HCT116 (cell line): ENCODE data around the gene EVI5. TPM values are rescaled to one million over a fixed set of nuclear protein-coding genes. Genes with fewer than 3 reads are reported as not detected.

Experiments
- ATAC-seq: fragments of 200-7000 bp; cut with Tn5 transposase; 2 replicates; pipeline ENCODE4 v1.9.1; 2020; ENCODE audit warnings: mild to moderate bottlenecking, moderate library complexity
- BruUV-seq: library from RNA; stranded (reverse); fragments of 400-500 nt; replicated peaks from 2 replicates; lab custom pipeline; 2021; lab: Mats Ljungman, UMichigan
- CTCF ChIA-PET: fragments of 300-600 bp; sonication (Branson Sonifier 250); formaldehyde crosslinking; loops from one replicate; lab custom pipeline; 2021; ENCODE audit warnings: antibody characterized with exemption; lab: Charles Lee
- POLR2A ChIA-PET: fragments of 300-600, 350-600 bp; sonication (Branson Sonifier 250); formaldehyde crosslinking; loops from one replicate; lab custom pipeline; 2021; ENCODE audit warnings: antibody characterized with exemption; lab: Charles Lee
- RAD21 ChIA-PET, 2 experiments: fragments of 300-600 bp; sonication (Branson Sonifier 250); formaldehyde crosslinking; loops; one replicate each; lab custom pipeline; 2023; ENCODE audit warnings: low total read pairs in 2 of 2; ENCODE audit not compliant: uncharacterized antibody in 2 of 2, unreplicated experiment in 2 of 2, low non-redundant PET in 1 of 2; lab: Charles Lee
- DNase-seq: peaks from one replicate; pipeline ENCODE4 v3.0.0-alpha.2; 2010; ENCODE audit warnings: low read depth, low spot score
- H2AFZ ChIP-seq: fragments of 200-600 bp; shearing (Covaris generic), sonication (generic); 2 replicates; pipeline ENCODE4 v1.6.1; 2017; ENCODE audit warnings: low read depth, mixed run types, mixed read lengths, antibody characterized with exemption, low read length; ENCODE audit not compliant: poor library complexity, severe bottlenecking
- H3K27ac ChIP-seq: 2 replicates; pipeline ENCODE4 v1.5.1; 2012; ENCODE audit warnings: low read depth, low read length
- H3K27me3 ChIP-seq: fragments of 200-600 bp; sonication (generic); 2 replicates; pipeline ENCODE4 v1.6.1; 2016; ENCODE audit warnings: mixed run types, low read length, mixed read lengths; ENCODE audit not compliant: insufficient read depth
- H3K36me3 ChIP-seq, 2 experiments: fragments of 200-500 bp in 1 of 2; fragments of 200-600 bp in 1 of 2; sonication (Bioruptor generic) in 1 of 2; sonication (generic) in 1 of 2; 2 replicates each; pipeline versions ENCODE4 v1.5.1 to v1.6.1; 2014 to 2016; ENCODE audit warnings: low read length in 2 of 2, inconsistent platforms in 1 of 2, mixed read lengths in 1 of 2, mixed run types in 1 of 2; ENCODE audit not compliant: insufficient read depth in 2 of 2, control insufficient read depth in 1 of 2
- H3K4me1 ChIP-seq, 2 experiments: fragments of 200-600 bp in 1 of 2; sonication (generic) in 1 of 2; 2 replicates each; pipeline versions ENCODE4 v1.5.1 to v1.6.1; 2012 to 2017; ENCODE audit warnings: low read length in 2 of 2, inconsistent platforms in 1 of 2, mild to moderate bottlenecking in 1 of 2, mixed read lengths in 1 of 2, mixed run types in 1 of 2, moderate library complexity in 1 of 2; ENCODE audit not compliant: insufficient read depth in 2 of 2, control insufficient read depth in 1 of 2
- H3K4me2 ChIP-seq: fragments of 200-600 bp; sonication (generic); 2 replicates; pipeline ENCODE4 v1.6.1; 2017; ENCODE audit warnings: mixed run types, low read length, mixed read lengths
- H3K4me3 ChIP-seq, 2 experiments: fragments of 200-600 bp in 1 of 2; sonication (generic) in 1 of 2; replicated peaks in 1 of 2; 2 replicates each; pipeline ENCODE4 v1.5.1; 2011 to 2016; ENCODE audit warnings: low read length in 2 of 2, control low read depth in 1 of 2, low read depth in 1 of 2, mild to moderate bottlenecking in 1 of 2, mixed read lengths in 1 of 2, mixed run types in 1 of 2
- H3K79me2 ChIP-seq: fragments of 200-600 bp; sonication (generic); 2 replicates; pipeline ENCODE4 v1.6.1; 2017; ENCODE audit warnings: mild to moderate bottlenecking, mixed run types, low read length, moderate library complexity, mixed read lengths; ENCODE audit not compliant: insufficient read depth
- H3K9ac ChIP-seq: fragments of 200-600 bp; sonication (generic); 2 replicates; pipeline ENCODE4 v1.6.1; 2016; ENCODE audit warnings: low read length, mixed read lengths
- H3K9me2 ChIP-seq: fragments of 200-600 bp; sonication (generic), shearing (Covaris generic); 2 replicates; pipeline ENCODE4 v1.6.1; 2017; ENCODE audit warnings: mixed run types, mild to moderate bottlenecking, moderate library complexity; ENCODE audit not compliant: insufficient read depth
- H3K9me3 ChIP-seq, 2 experiments: fragments of 200-500 bp in 1 of 2; fragments of 200-600 bp in 1 of 2; sonication (Bioruptor generic) in 1 of 2; sonication (generic) in 1 of 2; 2 replicates each; pipeline ENCODE4 v1.6.1; 2014 to 2017; ENCODE audit warnings: low read length in 2 of 2, mixed read lengths in 2 of 2, inconsistent platforms in 1 of 2, low read depth in 1 of 2, mild to moderate bottlenecking in 1 of 2, mixed run types in 1 of 2, moderate library complexity in 1 of 2; ENCODE audit not compliant: control insufficient read depth in 1 of 2, insufficient read depth in 1 of 2
- H4K20me1 ChIP-seq: fragments of 200-600 bp; sonication (generic), shearing (Covaris generic); 2 replicates; pipeline ENCODE4 v1.6.1; 2017; ENCODE audit warnings: mixed run types, mild to moderate bottlenecking, moderate library complexity; ENCODE audit not compliant: insufficient read depth
- ATF3 ChIP-seq: IDR thresholded peaks from 2 replicates; pipeline ENCODE4 v1.6.1; 2012
- CEBPB ChIP-seq: IDR thresholded peaks from 2 replicates; pipeline ENCODE4 v1.6.1; 2012; ENCODE audit warnings: low read depth
- CTCF ChIP-seq, 3 experiments: fragments of 200-600 bp in 1 of 3; sonication (generic) in 1 of 3; IDR thresholded peaks in 2 of 3; conservative IDR thresholded peaks in 1 of 3; 2 replicates each; pipeline ENCODE4 v1.5.1; 2012 to 2017; ENCODE audit warnings: low read depth in 2 of 3, low read length in 2 of 3, antibody characterized with exemption in 1 of 3, borderline replicate concordance in 1 of 3, control low read depth in 1 of 3, mild to moderate bottlenecking in 1 of 3, mixed read lengths in 1 of 3, mixed run types in 1 of 3, moderate library complexity in 1 of 3; ENCODE audit not compliant: insufficient read depth in 1 of 3
- EGR1 ChIP-seq: IDR thresholded peaks from 2 replicates; pipeline ENCODE4 v1.6.1; 2012; ENCODE audit warnings: low read depth
- JUND ChIP-seq: IDR thresholded peaks from 2 replicates; pipeline ENCODE4 v1.6.1; 2012
- MAX ChIP-seq: IDR thresholded peaks from 2 replicates; pipeline ENCODE4 v1.6.1; 2012
- RAD21 ChIP-seq: IDR thresholded peaks from 2 replicates; pipeline ENCODE4 v1.6.1; 2012; ENCODE audit warnings: low read depth, mild to moderate bottlenecking
- REST ChIP-seq: IDR thresholded peaks from 2 replicates; pipeline ENCODE4 v1.6.1; 2012; ENCODE audit warnings: low read depth
- TCF7L2 ChIP-seq: IDR thresholded peaks from 2 replicates; pipeline ENCODE4 v1.7.0; 2011; ENCODE audit warnings: borderline replicate concordance, inconsistent platforms; ENCODE audit not compliant: insufficient read depth, insufficient read length; ENCODE audit errors: extremely low read depth
- YY1 ChIP-seq: IDR thresholded peaks from 2 replicates; pipeline ENCODE4 v1.6.1; 2011; ENCODE audit warnings: low read length, low read depth, moderate library complexity, mild to moderate bottlenecking; ENCODE audit not compliant: insufficient replicate concordance; ENCODE audit errors: extremely low read depth
- ZBTB33 ChIP-seq: IDR thresholded peaks from 2 replicates; pipeline ENCODE4 v1.6.1; 2011; ENCODE audit warnings: mild to moderate bottlenecking, low read length, moderate library complexity; ENCODE audit not compliant: insufficient replicate concordance; ENCODE audit errors: extremely low read depth
- ZFX ChIP-seq: fragments of 450-650 bp; IDR thresholded peaks from 2 replicates; pipeline ENCODE4 v1.6.1; 2017
- intact Hi-C: fragments of 100-400 bp; cut with micrococcal nuclease; formaldehyde crosslinking; loops from 2 replicates; pipeline ENCODE4 v1.10.0; 2022
- total RNA-seq: library from RNA; stranded (reverse); gene quantifications from one replicate; pipeline ENCODE4 v1.2.1, GENCODE V29; 2021; ENCODE audit not compliant: unreplicated experiment

The EVI5 gene
- total RNA-seq, 1 experiment from 2014 or later: 21.8 TPM

GRCh38 chr1:92601044-92601443 is 183.9 kb downstream of the EVI5 start:
- ChIA-PET POLR2A (no interaction called here), CTCF (interaction anchor here (1.2 kb wide), 1 partner anchor 148 kb away, joined by 3 read pairs; no protein-coding TSS in a partner anchor), RAD21 (no interaction called here)
- H3K4me1 ChIP-seq: no peaks in the 10 kb centered on the region
- ATAC-seq (no peak), DNase-seq (no peak)
- H2AFZ ChIP-seq: no peak overlapping the region
- H3K27ac ChIP-seq: no peak overlapping the region
- H3K9me3 ChIP-seq: no peaks in the 10 kb centered on the region
- TF ChIP-seq TCF7L2 (no peak), CEBPB (no peak), EGR1 (no peak), JUND (no peak), RAD21 (no peak), ZBTB33 (no peak), ATF3 (no peak), CTCF (IDR thresholded peaks at IDR 0.05 in 2 of 3, conservative IDR thresholded peaks at IDR 0.05 in 1 of 3; ENCODE audit: borderline replicate concordance in 1 of 3, insufficient read depth in 1 of 3, low read depth in 2 of 3, low read length in 2 of 3) (no peak), YY1 (no peak), MAX (no peak), REST (no peak), ZFX (no peak)
- no peak overlapping the region for H3K9ac ChIP-seq
- no peaks in the 10 kb centered on the region for H4K20me1 ChIP-seq
- H3K4me2 ChIP-seq: no peak overlapping the region
- no peaks in the 10 kb centered on the region for H3K27me3 ChIP-seq
- no peaks in the 10 kb centered on the region for H3K79me2 ChIP-seq
- no peaks in the 10 kb centered on the region for H3K9me2 ChIP-seq
- intact Hi-C loops: no loop called here
- H3K4me3 ChIP-seq: no peak overlapping the region
- BruUV-seq: no TSS peak
- H3K36me3 ChIP-seq: no peaks in the 10 kb centered on the region
